ENCODE results near the gene ABCB1.

- TF ChIP-seq CTCF (tag by site-specific recombination; IDR thresholded peaks at IDR 0.05) (no peak), SETDB1 (IDR thresholded peaks at IDR 0.05; ENCODE audit: insufficient read length, low read length) (no peak), REST (tag by site-specific recombination; IDR thresholded peaks at IDR 0.05) (no peak), ZNF394 (tag by site-specific recombination; IDR thresholded peaks at IDR 0.05; ENCODE audit: borderline replicate concordance) (no peak), KLF10 (tag by site-specific recombination; IDR thresholded peaks at IDR 0.05) (no peak), ZNF704 (tag by site-specific recombination; IDR thresholded peaks at IDR 0.05) (no peak), ZNF2 (tag by site-specific recombination; IDR thresholded peaks at IDR 0.05) (no peak), ZFP41 (tag by site-specific recombination; IDR thresholded peaks at IDR 0.05; ENCODE audit: borderline replicate concordance) (no peak), ZNF26 (tag by site-specific recombination; IDR thresholded peaks at IDR 0.05) (no peak), ZNF600 (tag by site-specific recombination; IDR thresholded peaks at IDR 0.05) (no peak), ZNF274 (IDR thresholded peaks at IDR 0.05; ENCODE audit: low read length) (no peak), ZNF274 (tag by site-specific recombination; IDR thresholded peaks at IDR 0.05; ENCODE audit: borderline replicate concordance) (no peak), ZNF155 (tag by site-specific recombination; IDR thresholded peaks at IDR 0.05) (no peak)
Observed at GRCh38 chr7:87483131-87483530, 117.6 kb downstream of the ABCB1 start.
